HEK293T (cell line): ENCODE measurements around the gene OR2T12.

Source experiments
- ARNT ChIP-seq: fragments of 450-650 bp; IDR thresholded peaks from 2 replicates; pipeline ENCODE4 v1.6.1; 2017; ENCODE audit warnings: mild to moderate bottlenecking
- FOXA1 ChIP-seq: fragments of 450-650 bp; IDR thresholded peaks from 2 replicates; pipeline ENCODE4 v1.6.1; 2016; ENCODE audit warnings: mild to moderate bottlenecking
- FOXM1 ChIP-seq: fragments of 450-650 bp; IDR thresholded peaks from 2 replicates; pipeline ENCODE4 v1.6.1; 2017; ENCODE audit warnings: mild to moderate bottlenecking, borderline replicate concordance
- L3MBTL2 ChIP-seq: fragments of 450-650 bp; conservative IDR thresholded peaks from 2 replicates; pipeline ENCODE4 v1.6.1; 2016; ENCODE audit warnings: mild to moderate bottlenecking
- NFRKB ChIP-seq: fragments of 450-650 bp; IDR thresholded peaks from 2 replicates; pipeline ENCODE4 v1.6.1; 2016; ENCODE audit warnings: mild to moderate bottlenecking, moderate library complexity
- PKNOX1 ChIP-seq: fragments of 450-650 bp; IDR thresholded peaks from 2 replicates; pipeline ENCODE4 v1.6.1; 2016
- SP1 ChIP-seq: fragments of 450-650 bp; IDR thresholded peaks from 2 replicates; pipeline ENCODE4 v1.6.1; 2017
- ZNF384 ChIP-seq: fragments of 450-650 bp; IDR thresholded peaks from 2 replicates; pipeline ENCODE4 v1.6.1; 2016

- TF ChIP-seq ZNF384: no peak
- TF ChIP-seq NFRKB: no peak
- no peak for TF ChIP-seq PKNOX1
- TF ChIP-seq ARNT: no peak
- no peak for TF ChIP-seq FOXA1
- no peak for TF ChIP-seq SP1
- TF ChIP-seq FOXM1: no peak
- no peak for TF ChIP-seq L3MBTL2
Measured at GRCh38 chr1:248316796-248317195, 13.6 kb upstream of the OR2T12 start.
